Testis (tissue), 2 donors: ENCODE measurements around the gene RHOXF1.

Experiments used
- CTCF ChIP-seq, 3 experiments: fragments of 450-650 bp in 2 of 3; fragments of 200-600 bp in 1 of 3; sonication (generic) in 1 of 3; IDR thresholded peaks; one replicate each; pipeline ENCODE4 v1.5.1; 2016 to 2019; ENCODE audit warnings: antibody characterized with exemption in 3 of 3, mild to moderate bottlenecking in 2 of 3, moderate library complexity in 1 of 3
- POLR2A ChIP-seq: fragments of 450-650 bp; IDR thresholded peaks from one replicate; pipeline ENCODE4 v1.6.1; 2017; ENCODE audit warnings: antibody characterized with exemption, mild to moderate bottlenecking, moderate library complexity

- TF ChIP-seq CTCF (IDR thresholded peaks at IDR 0.05) (no peak), POLR2A (no peak)
Observed at GRCh38 chrX:120115438-120115963, at the start of gene RHOXF1.
